ENCODE measurements around the gene AHCTF1.

DNA sequence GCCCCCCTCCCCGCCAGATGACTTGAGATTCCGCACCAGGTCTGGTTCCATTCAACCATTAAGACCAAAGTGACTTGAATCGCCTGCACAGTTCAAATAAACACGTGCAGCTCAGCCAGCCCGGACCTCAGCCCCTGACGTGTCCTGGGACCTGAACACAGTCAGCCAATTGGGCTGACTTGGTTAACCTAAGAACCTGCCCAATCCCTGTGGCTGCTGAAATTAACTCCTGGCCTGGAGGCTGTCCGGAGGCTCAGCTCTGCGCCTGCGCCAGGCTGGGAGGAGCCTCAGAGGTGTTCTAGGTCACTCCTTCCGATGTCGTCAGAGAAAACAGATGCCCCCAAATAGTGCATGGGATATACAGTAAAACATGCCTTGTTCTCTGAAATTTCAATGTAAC, 134.2 kb downstream of the AHCTF1 start:
- no peak for TF ChIP-seq EZH2 (IDR thresholded peaks at IDR 0.05; ENCODE audit: insufficient read depth, poor library complexity, severe bottlenecking)
- no peak for TF ChIP-seq EZH2phosphoT487 (IDR thresholded peaks at IDR 0.05; ENCODE audit: insufficient read depth, low read depth)

Data from GM23248 (cell line).